Hepatocyte (in vitro differentiated cells): ENCODE data around the gene AFTPH.

Experiments used
- CTCF ChIP-seq: fragments of 200-600 bp; sonication (generic); IDR thresholded peaks from 2 replicates; pipeline ENCODE4 v1.5.1; 2016; ENCODE audit warnings: antibody characterized with exemption, mild to moderate bottlenecking; ENCODE audit not compliant: poor library complexity
- EZH2 ChIP-seq: fragments of 200-600 bp; sonication (generic); IDR thresholded peaks from 2 replicates; pipeline ENCODE4 v1.6.1; 2016; ENCODE audit warnings: antibody characterized with exemption, mild to moderate bottlenecking, borderline replicate concordance
- EZH2phosphoT487 ChIP-seq: fragments of 200-600 bp; sonication (generic); IDR thresholded peaks from one replicate; pipeline ENCODE4 v1.6.1; 2018; ENCODE audit warnings: antibody characterized with exemption, mild to moderate bottlenecking, low read depth, moderate library complexity; ENCODE audit not compliant: unreplicated experiment, severe bottlenecking

GRCh38 chr2:64558445-64559081, 34.4 kb downstream of the AFTPH start:
- no peak for TF ChIP-seq CTCF
- no peak for TF ChIP-seq EZH2
- no peak for TF ChIP-seq EZH2phosphoT487
